A673 (cell line): ENCODE measurements around the gene ODAM. TPM values are rescaled to one million over a fixed set of nuclear protein-coding genes. Genes with fewer than 3 reads are reported as not detected.
A peak's percentile ranks its signal among the peaks of the same experiment; 100 is the strongest.

Experiments used
- BruUV-seq: library from RNA; stranded (reverse); fragments of 400-500 nt; replicated peaks from 2 replicates; lab custom pipeline; 2021; lab: Mats Ljungman, UMichigan
- CTCF ChIA-PET: fragments of 300-600 bp; sonication (Branson Sonifier 250); formaldehyde crosslinking; loops from one replicate; lab custom pipeline; 2022; ENCODE audit warnings: antibody characterized with exemption; lab: Charles Lee
- POLR2A ChIA-PET: fragments of 300-600 bp; sonication (Branson Sonifier 250); formaldehyde crosslinking; loops from one replicate; lab custom pipeline; 2022; ENCODE audit warnings: antibody characterized with exemption; ENCODE audit not compliant: low non-redundant PET; lab: Charles Lee
- DNase-seq: peaks from one replicate; pipeline ENCODE4 v3.0.0-alpha.2; 2015; ENCODE audit warnings: low spot score
- H3K27ac ChIP-seq: fragments of 200-600 bp; sonication (generic); 2 replicates; pipeline ENCODE4 v1.5.1; 2016; ENCODE audit warnings: mixed run types, low read depth, mild to moderate bottlenecking, mixed read lengths, antibody characterized with exemption, low read length; ENCODE audit not compliant: poor library complexity, severe bottlenecking
- H3K27me3 ChIP-seq: fragments of 200-600 bp; sonication (generic); replicated peaks from 2 replicates; pipeline ENCODE4 v1.6.1; 2017; ENCODE audit warnings: mixed run types, low read depth, mild to moderate bottlenecking, mixed read lengths, antibody characterized with exemption, low read length; ENCODE audit not compliant: insufficient read depth, poor library complexity
- H3K36me3 ChIP-seq: fragments of 200-600 bp; sonication (generic); 2 replicates; pipeline ENCODE4 v1.6.1; 2016; ENCODE audit warnings: mixed run types, mild to moderate bottlenecking, mixed read lengths, antibody characterized with exemption, low read length; ENCODE audit not compliant: insufficient read depth, poor library complexity, severe bottlenecking
- H3K4me1 ChIP-seq: fragments of 200-600 bp; sonication (generic); 2 replicates; pipeline ENCODE4 v1.6.1; 2017; ENCODE audit warnings: mixed run types, mild to moderate bottlenecking, mixed read lengths, antibody characterized with exemption, low read length; ENCODE audit not compliant: insufficient read depth, poor library complexity, severe bottlenecking
- H3K4me3 ChIP-seq: fragments of 200-600 bp; sonication (generic); 2 replicates; pipeline ENCODE4 v1.5.1; 2016; ENCODE audit warnings: low read depth, mixed run types, mild to moderate bottlenecking, mixed read lengths, low read length; ENCODE audit not compliant: poor library complexity, severe bottlenecking
- H3K9me3 ChIP-seq: fragments of 200-600 bp; sonication (generic); 2 replicates; pipeline ENCODE4 v1.6.1; 2016; ENCODE audit warnings: mixed run types, low read depth, mild to moderate bottlenecking, mixed read lengths, antibody characterized with exemption, low read length; ENCODE audit not compliant: poor library complexity, severe bottlenecking
- CTCF ChIP-seq: fragments of 300-800, 200-600 bp; sonication (generic); conservative IDR thresholded peaks from 2 replicates; pipeline ENCODE4 v1.5.1; 2017; ENCODE audit warnings: low read depth, mild to moderate bottlenecking, antibody characterized with exemption, low read length, moderate library complexity, mixed read lengths
- EZH2 ChIP-seq: fragments of 200-600 bp; sonication (generic); IDR thresholded peaks from 2 replicates; pipeline ENCODE4 v1.6.1; 2017; ENCODE audit warnings: borderline replicate concordance, low read depth, mild to moderate bottlenecking, mixed read lengths, antibody characterized with exemption, low read length; ENCODE audit not compliant: poor library complexity, severe bottlenecking
- intact Hi-C: fragments of 100-400 bp; cut with micrococcal nuclease; formaldehyde crosslinking; loops from one replicate; pipeline ENCODE4 v1.10.0; 2022; ENCODE audit not compliant: unreplicated experiment
- total RNA-seq: library from RNA; stranded (reverse); gene quantifications from 2 replicates; pipeline ENCODE4 v1.2.3, GENCODE V29; 2021

Gene ODAM
- total RNA-seq, 1 experiment from 2014 or later: not detected

DNA sequence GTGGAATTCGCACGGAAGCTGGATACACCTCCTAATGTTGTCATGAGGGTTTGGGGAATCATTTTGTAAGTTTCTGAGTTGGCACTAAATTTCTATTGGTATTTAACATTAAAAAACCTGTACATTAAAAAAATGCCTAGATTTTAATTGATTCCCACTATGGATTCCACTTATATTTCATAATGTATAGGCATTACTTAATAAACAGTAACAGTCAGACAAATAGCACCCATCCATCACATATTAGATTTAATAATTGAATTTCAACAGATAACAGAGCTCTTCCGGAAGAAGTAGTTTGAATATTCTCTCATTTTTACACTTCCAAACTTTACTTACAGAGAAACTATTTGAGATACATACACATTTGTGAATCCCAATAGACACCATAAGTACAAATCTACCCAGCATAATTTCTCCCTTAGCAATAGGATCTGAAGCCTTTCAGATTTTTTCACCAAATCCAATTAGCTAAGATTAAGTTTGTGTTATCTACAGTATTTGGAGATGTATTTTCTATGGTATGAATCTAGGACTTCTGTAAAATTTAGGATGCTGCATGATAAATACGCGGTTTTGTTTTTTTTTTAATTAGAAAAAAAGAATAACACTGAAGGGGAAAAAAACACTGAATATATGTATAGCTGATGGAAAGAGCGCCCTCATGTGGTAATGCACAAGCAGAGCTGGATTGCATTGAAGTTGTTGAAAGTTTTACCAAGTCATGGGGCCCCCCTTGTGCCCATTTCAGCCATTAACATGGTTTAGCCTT is 12.2 kb upstream of the ODAM start:
- ChIA-PET CTCF (interaction anchor here (0.9 kb wide), 1 partner anchor 86 kb away, joined by 4 read pairs; no protein-coding TSS in a partner anchor), POLR2A (no interaction called here)
- BruUV-seq: no TSS peak
- DNase-seq: peak; percentile 46
- intact Hi-C loops: loop anchor here (1.0 to 5.0 kb wide), 3 partner anchors 286 to 494 kb away; no protein-coding TSS in a partner anchor
- Histone ChIP-seq H3K27me3 (no peaks in the 10 kb centered on the region), H3K4me3 (no peak overlapping the region), H3K4me1 (no peaks in the 10 kb centered on the region), H3K27ac (no peak overlapping the region), H3K36me3 (no peaks in the 10 kb centered on the region), H3K9me3 (no peaks in the 10 kb centered on the region)
- TF ChIP-seq EZH2 (no peak), CTCF (peak; percentile 65)

- no TSS peak for BruUV-seq
- ChIA-PET CTCF (interaction anchor here (0.9 kb wide), 1 partner anchor 86 kb away, joined by 4 read pairs; no protein-coding TSS in a partner anchor), POLR2A (no interaction called here)
These were observed 11.6 kb upstream of the ODAM start for GRCh38 chr4:70183940-70184246.

GRCh38 chr4:70187216-70187615 is 8.3 kb upstream of the ODAM start:
- intact Hi-C loops: no loop called here

More at GRCh38 chr4:70183940-70184246, 11.6 kb upstream of the ODAM start:
- TF ChIP-seq EZH2 (no peak), CTCF (0 out of 2 replicates have a peak, but pooled peaks have one; percentile 19)
- no peaks in the 10 kb centered on the region for H3K4me1 ChIP-seq
- intact Hi-C loops: loop anchor here (1.0 to 5.0 kb wide), 3 partner anchors 287 to 495 kb away; no protein-coding TSS in a partner anchor
- no peaks in the 10 kb centered on the region for H3K27me3 ChIP-seq
- no peaks in the 10 kb centered on the region for H3K9me3 ChIP-seq
- no peak overlapping the region for H3K27ac ChIP-seq
- H3K36me3 ChIP-seq: no peaks in the 10 kb centered on the region
- no peak for DNase-seq
- no peak overlapping the region for H3K4me3 ChIP-seq

More at GRCh38 chr4:70187216-70187615, 8.3 kb upstream of the ODAM start:
- TF ChIP-seq EZH2 (no peak), CTCF (no peak)
- POLR2A ChIA-PET: no interaction called here
- CTCF ChIA-PET: no interaction called here
- Histone ChIP-seq H3K4me1 (no peaks in the 10 kb centered on the region), H3K4me3 (no peak overlapping the region), H3K36me3 (no peaks in the 10 kb centered on the region), H3K9me3 (no peaks in the 10 kb centered on the region), H3K27ac (no peak overlapping the region), H3K27me3 (no peaks in the 10 kb centered on the region)
- no TSS peak for BruUV-seq
- DNase-seq: no peak
